Type B pancreatic cell (in vitro differentiated cells): ENCODE results near the gene DDX50. TPM values are rescaled to one million over a fixed set of nuclear protein-coding genes. Genes with fewer than 3 reads are reported as not detected.
"Not testable (repeated sequence)": the region's sequence is repeated elsewhere in the genome, so short reads cannot be mapped to it uniquely, and the experiment has no call there.

Experiments
- DNase-seq: peaks from one replicate; pipeline ENCODE4 v3.0.0; 2021; ENCODE audit warnings: mixed read lengths; ENCODE audit not compliant: unreplicated experiment; ENCODE audit errors: extremely low spot score
- H3K27ac Mint-ChIP-seq: 2 replicates; pipeline ENCODE4 v1.8.0; 2021; ENCODE audit warnings: mild to moderate bottlenecking, mixed read lengths
- H3K27me3 Mint-ChIP-seq: 2 replicates; pipeline ENCODE4 v1.8.0; 2021; ENCODE audit warnings: mixed read lengths
- H3K36me3 Mint-ChIP-seq: 2 replicates; pipeline ENCODE4 v1.8.0; 2021; ENCODE audit warnings: mixed read lengths
- H3K4me1 Mint-ChIP-seq: one replicate; pipeline ENCODE4 v1.8.0; 2021; ENCODE audit warnings: mixed read lengths; ENCODE audit not compliant: unreplicated experiment
- H3K4me3 Mint-ChIP-seq: 2 replicates; pipeline ENCODE4 v1.8.0; 2021; ENCODE audit warnings: mild to moderate bottlenecking, mixed read lengths
- H3K9me3 Mint-ChIP-seq: 2 replicates; pipeline ENCODE4 v1.8.0; 2021; ENCODE audit warnings: mixed read lengths
- CTCF ChIP-seq: fragments of 200-600 bp; sonication (generic); conservative IDR thresholded peaks from 2 replicates; pipeline ENCODE4 v1.5.0; 2021; ENCODE audit warnings: antibody characterized with exemption, mild to moderate bottlenecking
- total RNA-seq: library from RNA; stranded (reverse); gene quantifications from 2 replicates; pipeline ENCODE4 v1.2.1, GENCODE V29; 2021; ENCODE audit warnings: low replicate concordance

DDX50 gene
- total RNA-seq, 1 donor from 2014 or later: 44.2 TPM

- Mint-ChIP-seq H3K27ac (peak overlapping the region; percentile 88), H3K27me3 (no peaks in the 10 kb centered on the region), H3K4me3 (peak overlapping the region; percentile 12), H3K4me1 (peaks cover 7% of the 10 kb centered on the region), H3K36me3 (peaks cover 14% of the 10 kb centered on the region), H3K9me3 (no peaks in the 10 kb centered on the region)
- TF ChIP-seq CTCF: no peak
- no peak for DNase-seq
These were observed 23.5 kb downstream of the DDX50 start for GRCh38 chr10:68924593-68924992.

- Mint-ChIP-seq H3K36me3 (peaks cover 16% of the 10 kb centered on the region), H3K27me3 (no peaks in the 10 kb centered on the region), H3K27ac (no peak overlapping the region), H3K9me3 (no peaks in the 10 kb centered on the region), H3K4me1 (peaks cover 7% of the 10 kb centered on the region), H3K4me3 (no peak overlapping the region)
- no peak for DNase-seq
- TF ChIP-seq CTCF: no peak
These were observed 24.4 kb downstream of the DDX50 start for GRCh38 chr10:68925489-68925888.

GRCh38 chr10:68929157-68929556 is 28.0 kb downstream of the DDX50 start:
- not testable (repeated sequence) for H3K9me3 Mint-ChIP-seq, H3K4me1 Mint-ChIP-seq, H3K4me3 Mint-ChIP-seq, DNase-seq, H3K27ac Mint-ChIP-seq, H3K27me3 Mint-ChIP-seq
- peaks cover 23% of the 10 kb centered on the region for H3K36me3 Mint-ChIP-seq

GRCh38 chr10:68929888-68930287 is 28.8 kb downstream of the DDX50 start:
- peaks cover 21% of the 10 kb centered on the region for H3K36me3 Mint-ChIP-seq
- H3K4me1 Mint-ChIP-seq, DNase-seq, H3K4me3 Mint-ChIP-seq, H3K27me3 Mint-ChIP-seq, H3K27ac Mint-ChIP-seq, H3K9me3 Mint-ChIP-seq: not testable (repeated sequence)

- peaks cover 22% of the 10 kb centered on the region for H3K36me3 Mint-ChIP-seq
- H3K4me3 Mint-ChIP-seq, DNase-seq, H3K9me3 Mint-ChIP-seq, H3K27me3 Mint-ChIP-seq, H3K4me1 Mint-ChIP-seq, H3K27ac Mint-ChIP-seq: not testable (repeated sequence)
These were observed 31.7 kb downstream of the DDX50 start for GRCh38 chr10:68932860-68933259.

- no peak for TF ChIP-seq CTCF
- Mint-ChIP-seq H3K27me3 (no peaks in the 10 kb centered on the region), H3K27ac (no peak overlapping the region), H3K9me3 (no peaks in the 10 kb centered on the region), H3K4me1 (no peaks in the 10 kb centered on the region), H3K4me3 (no peak overlapping the region), H3K36me3 (peaks cover 36% of the 10 kb centered on the region)
- no peak for DNase-seq
These were observed 33.9 kb downstream of the DDX50 start for GRCh38 chr10:68934994-68935393.

GRCh38 chr10:68938117-68938516 is 37.0 kb downstream of the DDX50 start:
- DNase-seq: no peak
- Mint-ChIP-seq H3K4me1 (no peaks in the 10 kb centered on the region), H3K9me3 (no peaks in the 10 kb centered on the region), H3K27ac (no peak overlapping the region), H3K4me3 (no peak overlapping the region), H3K36me3 (peaks cover 24% of the 10 kb centered on the region), H3K27me3 (no peaks in the 10 kb centered on the region)
- TF ChIP-seq CTCF: no peak
